OCI-LY7 (cell line): ENCODE results near the gene IL6. TPM values are rescaled to one million over a fixed set of nuclear protein-coding genes. Genes with fewer than 3 reads are reported as not detected.

Experiments used
- BruUV-seq: library from RNA; stranded (reverse); fragments of 400-500 nt; replicated peaks from 2 replicates; lab custom pipeline; 2021; lab: Mats Ljungman, UMichigan
- CTCF ChIA-PET: fragments of 300-600 bp; sonication (Branson Sonifier 250); formaldehyde crosslinking; loops from one replicate; lab custom pipeline; 2022; ENCODE audit warnings: antibody characterized with exemption; ENCODE audit not compliant: unreplicated experiment; lab: Charles Lee
- POLR2A ChIA-PET: fragments of 300-600 bp; sonication (Branson Sonifier 250); formaldehyde crosslinking; loops from one replicate; lab custom pipeline; 2022; ENCODE audit warnings: antibody characterized with exemption; lab: Charles Lee
- DNase-seq: peaks from one replicate; pipeline ENCODE4 v3.0.0-alpha.2; 2015; ENCODE audit warnings: low spot score
- H2AFZ ChIP-seq: fragments of 200-600 bp; sonication (generic), shearing (Covaris generic); 2 replicates; pipeline ENCODE4 v1.6.1; 2014; ENCODE audit warnings: mild to moderate bottlenecking, antibody characterized with exemption, low read length, moderate library complexity
- H3K27ac ChIP-seq: fragments of 200-600 bp; sonication (generic); 2 replicates; pipeline ENCODE4 v1.5.1; 2014; ENCODE audit warnings: mixed run types, low read depth, mild to moderate bottlenecking, moderate library complexity, low read length, inconsistent platforms; ENCODE audit not compliant: poor library complexity, severe bottlenecking
- H3K36me3 ChIP-seq: fragments of 200-600 bp; sonication (generic); 2 replicates; pipeline ENCODE4 v1.6.1; 2014; ENCODE audit warnings: mild to moderate bottlenecking, antibody characterized with exemption, low read length, moderate library complexity, mixed read lengths; ENCODE audit not compliant: insufficient read depth
- H3K4me1 ChIP-seq: fragments of 200-600 bp; sonication (generic); 2 replicates; pipeline ENCODE4 v1.5.1; 2014; ENCODE audit warnings: mild to moderate bottlenecking, low read length; ENCODE audit not compliant: insufficient read depth, poor library complexity, severe bottlenecking
- H3K4me2 ChIP-seq: fragments of 200-600 bp; sonication (generic); 2 replicates; pipeline ENCODE4 v1.6.1; 2014; ENCODE audit warnings: mild to moderate bottlenecking, low read length
- H3K4me3 ChIP-seq: fragments of 200-600 bp; sonication (generic); 2 replicates; pipeline ENCODE4 v1.5.1; 2014; ENCODE audit warnings: mild to moderate bottlenecking, low read depth, low read length; ENCODE audit not compliant: poor library complexity, severe bottlenecking
- H3K79me2 ChIP-seq: fragments of 200-600 bp; sonication (generic); 2 replicates; pipeline ENCODE4 v1.6.1; 2016; ENCODE audit warnings: low read depth, mild to moderate bottlenecking, low read length, moderate library complexity, mixed read lengths; ENCODE audit not compliant: insufficient read depth
- H3K9me2 ChIP-seq: fragments of 200-600 bp; sonication (generic); 2 replicates; pipeline ENCODE4 v1.6.1; 2016; ENCODE audit warnings: mild to moderate bottlenecking, low read length, mixed read lengths; ENCODE audit not compliant: insufficient read depth
- H3K9me3 ChIP-seq: fragments of 200-600 bp; sonication (generic); 2 replicates; pipeline ENCODE4 v1.6.1; 2014; ENCODE audit warnings: mild to moderate bottlenecking, mixed run types, low read length, mixed read lengths
- H4K20me1 ChIP-seq: fragments of 200-600 bp; sonication (generic); 2 replicates; pipeline ENCODE4 v1.6.1; 2014; ENCODE audit warnings: mild to moderate bottlenecking, antibody characterized with exemption, low read length, moderate library complexity, mixed read lengths; ENCODE audit not compliant: insufficient read depth
- EZH2phosphoT487 ChIP-seq: fragments of 200-600 bp; sonication (generic); IDR thresholded peaks from 2 replicates; pipeline ENCODE4 v1.6.1; 2018; ENCODE audit warnings: low read depth, borderline replicate concordance, mild to moderate bottlenecking, mixed run types, antibody characterized with exemption, low read length, moderate library complexity, mixed read lengths
- intact Hi-C: fragments of 100-400 bp; cut with micrococcal nuclease; formaldehyde crosslinking; loops from one replicate; pipeline ENCODE4 v1.10.0; 2022; ENCODE audit not compliant: unreplicated experiment
- total RNA-seq, 2 experiments: library from RNA; depleted of rRNA in 1 of 2; stranded (reverse); fragments of >200 nt in 1 of 2; shearing (Covaris generic) in 1 of 2; gene quantifications; 2 replicates each; pipeline ENCODE4 v1.2.3, GENCODE V29; 2014 to 2022
- TF ChIP-seq, protein P1 (sequence below): fragments of 200-600 bp; sonication (generic); conservative IDR thresholded peaks from 2 replicates; pipeline ENCODE4 v1.5.1; 2014; ENCODE audit warnings: mild to moderate bottlenecking, antibody characterized with exemption, low read length, moderate library complexity, mixed read lengths

Gene IL6
- total RNA-seq, 2 experiments from 2014 or later = not detected

DNA sequence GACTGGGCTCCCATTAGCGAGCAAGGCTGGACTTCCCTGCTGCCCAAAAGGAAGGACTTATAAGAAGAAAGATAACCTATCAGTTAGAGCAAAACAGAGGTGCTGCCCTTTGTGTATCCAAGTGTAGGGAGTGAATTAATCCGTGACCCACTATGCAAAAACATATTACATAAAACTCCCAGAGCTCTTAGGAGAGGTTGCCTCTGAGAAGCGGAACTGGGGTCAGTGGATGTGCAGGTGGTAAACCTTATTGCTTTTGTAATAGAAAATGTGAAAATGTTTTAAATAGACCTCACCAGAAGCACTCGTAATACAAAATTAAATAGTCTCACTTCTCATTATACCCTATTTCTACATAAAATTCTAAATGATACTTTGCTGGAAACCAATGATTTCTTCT is 17.1 kb upstream of the IL6 start:
- Histone ChIP-seq H2AFZ (no peak overlapping the region), H3K4me1 (peaks cover 12% of the 10 kb centered on the region), H3K9me3 (no peaks in the 10 kb centered on the region), H3K4me2 (peak overlapping the region; percentile 22), H3K9me2 (no peaks in the 10 kb centered on the region), H4K20me1 (no peaks in the 10 kb centered on the region), H3K79me2 (no peaks in the 10 kb centered on the region), H3K36me3 (no peaks in the 10 kb centered on the region), H3K27ac (peak overlapping the region; percentile 39), H3K4me3 (no peak overlapping the region)
- TF ChIP-seq EZH2phosphoT487 = no peak
- TF ChIP-seq, protein P1, sequence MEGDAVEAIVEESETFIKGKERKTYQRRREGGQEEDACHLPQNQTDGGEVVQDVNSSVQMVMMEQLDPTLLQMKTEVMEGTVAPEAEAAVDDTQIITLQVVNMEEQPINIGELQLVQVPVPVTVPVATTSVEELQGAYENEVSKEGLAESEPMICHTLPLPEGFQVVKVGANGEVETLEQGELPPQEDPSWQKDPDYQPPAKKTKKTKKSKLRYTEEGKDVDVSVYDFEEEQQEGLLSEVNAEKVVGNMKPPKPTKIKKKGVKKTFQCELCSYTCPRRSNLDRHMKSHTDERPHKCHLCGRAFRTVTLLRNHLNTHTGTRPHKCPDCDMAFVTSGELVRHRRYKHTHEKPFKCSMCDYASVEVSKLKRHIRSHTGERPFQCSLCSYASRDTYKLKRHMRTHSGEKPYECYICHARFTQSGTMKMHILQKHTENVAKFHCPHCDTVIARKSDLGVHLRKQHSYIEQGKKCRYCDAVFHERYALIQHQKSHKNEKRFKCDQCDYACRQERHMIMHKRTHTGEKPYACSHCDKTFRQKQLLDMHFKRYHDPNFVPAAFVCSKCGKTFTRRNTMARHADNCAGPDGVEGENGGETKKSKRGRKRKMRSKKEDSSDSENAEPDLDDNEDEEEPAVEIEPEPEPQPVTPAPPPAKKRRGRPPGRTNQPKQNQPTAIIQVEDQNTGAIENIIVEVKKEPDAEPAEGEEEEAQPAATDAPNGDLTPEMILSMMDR = no peak
- ChIA-PET CTCF (no interaction called here), POLR2A (interaction anchor here (0.6 to 0.9 kb wide), 2 partner anchors 9 to 15 kb away, joined by 3 read pairs; no protein-coding TSS in a partner anchor)
- DNase-seq = peak; percentile 65
- BruUV-seq = no TSS peak
- intact Hi-C loops = no loop called here

DNA sequence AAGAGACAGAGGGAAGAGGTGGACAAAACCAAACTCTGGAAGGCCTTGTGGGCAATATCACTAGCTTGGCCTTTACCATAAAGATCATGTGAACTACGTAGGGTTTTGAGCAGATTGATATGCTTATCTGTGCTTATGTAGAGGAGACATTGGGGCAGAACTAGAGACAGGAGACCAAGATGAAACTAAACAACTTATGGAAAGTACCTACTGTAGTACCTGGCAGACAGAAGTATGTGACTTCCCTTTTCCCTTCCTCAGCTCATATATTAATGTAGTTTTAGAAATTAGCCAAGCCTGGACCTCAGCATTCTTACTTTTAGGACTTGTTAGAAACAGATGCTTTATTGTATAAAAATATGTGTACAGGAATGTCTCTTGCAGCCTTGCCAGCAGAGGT is 14.0 kb upstream of the IL6 start:
- no peak for DNase-seq
- peaks cover 12% of the 10 kb centered on the region for H3K4me1 ChIP-seq
- no peak overlapping the region for H2AFZ ChIP-seq
- no peak overlapping the region for H3K4me2 ChIP-seq
- H3K9me2 ChIP-seq = no peaks in the 10 kb centered on the region
- H4K20me1 ChIP-seq = no peaks in the 10 kb centered on the region
- no peak overlapping the region for H3K27ac ChIP-seq
- H3K36me3 ChIP-seq = no peaks in the 10 kb centered on the region
- H3K9me3 ChIP-seq = no peaks in the 10 kb centered on the region
- H3K79me2 ChIP-seq = no peaks in the 10 kb centered on the region
- ChIA-PET CTCF (no interaction called here), POLR2A (interaction anchor here (0.6 to 1.0 kb wide), 3 partner anchors 34 to 1219 kb away, joined by 3 to 4 read pairs (median 3); no protein-coding TSS in a partner anchor)
- no peak for TF ChIP-seq EZH2phosphoT487
- TF ChIP-seq, protein P1 = no peak
- BruUV-seq = no TSS peak
- intact Hi-C loops = no loop called here
- no peak overlapping the region for H3K4me3 ChIP-seq

DNA sequence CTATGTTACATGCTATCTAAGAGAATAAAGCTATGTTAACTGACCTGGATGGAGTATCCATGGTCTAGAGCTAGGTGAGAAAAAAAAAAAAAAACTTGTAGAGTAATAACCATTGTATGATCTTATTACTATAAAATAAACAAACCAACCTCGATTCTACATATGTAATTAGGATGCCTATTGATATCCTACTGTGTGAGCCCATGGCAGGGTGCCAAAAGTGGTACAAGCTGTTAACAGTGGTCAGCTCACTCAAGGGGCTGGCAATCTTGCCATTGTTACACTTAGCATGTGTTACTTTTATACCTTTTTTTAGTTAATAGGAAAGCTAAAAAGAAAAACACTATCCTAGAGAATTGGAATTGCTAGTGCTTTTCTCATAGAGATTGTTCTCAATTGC is 13.5 kb upstream of the IL6 start:
- no peak for TF ChIP-seq EZH2phosphoT487
- TF ChIP-seq, protein P1 = no peak
- no peak for DNase-seq
- POLR2A ChIA-PET = interaction anchor here (0.6 to 1.0 kb wide), 3 partner anchors 35 to 1219 kb away, joined by 3 to 4 read pairs (median 3); no protein-coding TSS in a partner anchor

More for the DNA sequence above, 13.5 kb upstream of the IL6 start:
- H3K9me3 ChIP-seq = no peaks in the 10 kb centered on the region
- BruUV-seq = no TSS peak
- no peak overlapping the region for H3K4me2 ChIP-seq
- H3K27ac ChIP-seq = no peak overlapping the region
- CTCF ChIA-PET = no interaction called here
- H3K4me1 ChIP-seq = peaks cover 12% of the 10 kb centered on the region
- no peaks in the 10 kb centered on the region for H3K9me2 ChIP-seq
- H2AFZ ChIP-seq = no peak overlapping the region
- H3K36me3 ChIP-seq = no peaks in the 10 kb centered on the region
- no peaks in the 10 kb centered on the region for H4K20me1 ChIP-seq
- H3K4me3 ChIP-seq = no peak overlapping the region
- H3K79me2 ChIP-seq = no peaks in the 10 kb centered on the region
- intact Hi-C loops = no loop called here
